ENCODE data around the gene PERP. TPM values are rescaled to one million over a fixed set of nuclear protein-coding genes. Genes with fewer than 3 reads are reported as not detected.

Gene PERP
- total and polyA plus RNA-seq, 2 of the 4 experiments (the other 2 are of a cell fraction) = 7.7 to 21.4 TPM

- Histone ChIP-seq H3K9me1 (ENCODE audit: insufficient read depth, low read length) (no peaks in the 10 kb centered on the region), H2BK5ac (ENCODE audit: low read depth, low read length, poor library complexity, severe bottlenecking) (no peak overlapping the region), H3K14ac (replicated peaks; ENCODE audit: low read depth, low read length) (no peak overlapping the region), H3K79me1 (ENCODE audit: low read depth in 1 of 2, low read length in 2 of 2) (no peaks in the 10 kb centered on the region), H2BK20ac (ENCODE audit: low read depth, low read length) (no peak overlapping the region), H3K56ac (ENCODE audit: extremely low read depth, insufficient read depth, low read length) (no peak overlapping the region), H3K4me2 (ENCODE audit: low read depth, low read length) (no peak overlapping the region), H3K27ac (ENCODE audit: insufficient read depth, low read length) (no peak overlapping the region), H3K23ac (ENCODE audit: low read depth, low read length) (no peak overlapping the region), H2AK5ac (ENCODE audit: low read depth, low read length) (no peak overlapping the region), H2BK15ac (ENCODE audit: low read depth, low read length) (no peak overlapping the region), H3K9me3 (ENCODE audit: control insufficient read depth, insufficient read depth, low read length) (no peaks in the 10 kb centered on the region), H4K5ac (ENCODE audit: low read depth, low read length) (no peak overlapping the region), H2AFZ (replicated peaks; ENCODE audit: low read length, poor library complexity) (no peak overlapping the region), H4K91ac (ENCODE audit: insufficient read depth, low read depth, low read length) (no peak overlapping the region), H3K36me3 (ENCODE audit: control insufficient read depth, insufficient read depth, low read length) (no peaks in the 10 kb centered on the region), H3K4ac (ENCODE audit: low read depth, low read length) (no peak overlapping the region), H3K9ac (ENCODE audit: low read depth, low read length) (no peak overlapping the region), H3K4me3 (ENCODE audit: insufficient read depth, low read depth, low read length) (no peak overlapping the region), H3K4me1 (ENCODE audit: control insufficient read depth, insufficient read depth, low read length) (no peaks in the 10 kb centered on the region), H3K27me3 (ENCODE audit: control insufficient read depth, insufficient read depth, low read length) (peaks cover 5% of the 10 kb centered on the region), H2AK9ac (replicated peaks; ENCODE audit: low read depth, low read length, poor library complexity) (no peak overlapping the region), H4K8ac (ENCODE audit: low read depth in 2 of 2, low read length in 2 of 2) (no peak overlapping the region), H2BK120ac (ENCODE audit: low read depth, low read length) (no peak overlapping the region), H4K20me1 (ENCODE audit: insufficient read depth, low read length) (no peaks in the 10 kb centered on the region), H3K18ac (ENCODE audit: low read depth, low read length) (no peak overlapping the region)
- ATAC-seq (ENCODE audit: low read depth) (no peak), DNase-seq (no peak)
- 68% methylated on average over 5 of the region's 8 CpGs; no CpG with 5 or more reads in 1 of the 2 experiments for WGBS, 2 experiments (ENCODE audit: extremely low coverage in 2 of 2, insufficient read length in 1 of 2)
- CTCF ChIA-PET = no interaction called here
- BruUV-seq (replicated peaks) = no TSS peak
- intact Hi-C loops (cut with micrococcal nuclease) = no loop called here
- dilution Hi-C loops (cut with HindIII; ENCODE audit: low sequenced_read_pairs, unreplicated experiment) = no loop called here
- TF ChIP-seq RFX5 (IDR thresholded peaks at IDR 0.05; ENCODE audit: low read depth, low read length) (no peak), RAD21 (IDR thresholded peaks at IDR 0.05; ENCODE audit: low read length) (no peak), CTCF (conservative IDR thresholded peaks at IDR 0.05; ENCODE audit: low read depth, low read length) (no peak), FOS (IDR thresholded peaks at IDR 0.05; ENCODE audit: low read depth, low read length) (no peak), CHD1 (IDR thresholded peaks at IDR 0.05; ENCODE audit: low read depth, low read length) (no peak), USF2 (IDR thresholded peaks at IDR 0.05; ENCODE audit: low read depth, low read length) (no peak), POLR2A (IDR thresholded peaks at IDR 0.05; ENCODE audit: low read depth, low read length) (no peak), MAZ (IDR thresholded peaks at IDR 0.05; ENCODE audit: borderline replicate concordance, low read depth, low read length) (no peak), BHLHE40 (IDR thresholded peaks at IDR 0.05; ENCODE audit: low read depth, low read length) (no peak)
- in situ Hi-C loops (cut with MboI; ENCODE audit: low sequenced_read_pairs) = no loop called here
- POLR2A ChIA-PET (ENCODE audit: unreplicated experiment) = no interaction called here
These were observed 22.0 kb upstream of the PERP start for GRCh38 chr6:138129190-138129589.
